A673 (cell line): ENCODE data around the gene CACNA2D4.

Source experiments
- CTCF ChIP-seq: fragments of 300-800, 200-600 bp; sonication (generic); conservative IDR thresholded peaks from 2 replicates; pipeline ENCODE4 v1.5.1; 2017; ENCODE audit warnings: low read depth, mild to moderate bottlenecking, antibody characterized with exemption, low read length, moderate library complexity, mixed read lengths
- EZH2 ChIP-seq: fragments of 200-600 bp; sonication (generic); IDR thresholded peaks from 2 replicates; pipeline ENCODE4 v1.6.1; 2017; ENCODE audit warnings: borderline replicate concordance, low read depth, mild to moderate bottlenecking, mixed read lengths, antibody characterized with exemption, low read length; ENCODE audit not compliant: poor library complexity, severe bottlenecking

GRCh38 chr12:1845886-1846285, 72.6 kb downstream of the CACNA2D4 start:
- TF ChIP-seq CTCF (no peak), EZH2 (no peak)
